Testis (tissue), 3 donors: ENCODE measurements around the gene SCIN. TPM values are rescaled to one million over a fixed set of nuclear protein-coding genes. Genes with fewer than 3 reads are reported as not detected.

Experiments used
- DNase-seq: peaks from one replicate; pipeline ENCODE4 v3.0.0-alpha.2; 2019
- H3K27ac ChIP-seq, 2 donors: fragments of 200-600 bp; sonication (generic); one replicate each; pipeline ENCODE4 v1.5.1; 2019
- H3K27me3 ChIP-seq: fragments of 200-600 bp; sonication (generic); one replicate; pipeline ENCODE4 v1.5.1; 2019
- H3K36me3 ChIP-seq: fragments of 200-600 bp; sonication (generic); one replicate; pipeline ENCODE4 v1.5.1; 2017; ENCODE audit warnings: low read depth; ENCODE audit errors: missing control alignments
- H3K4me1 ChIP-seq: fragments of 200-600 bp; sonication (generic); one replicate; pipeline ENCODE4 v1.5.1; 2019
- H3K4me3 ChIP-seq, 2 donors: fragments of 200-600 bp; sonication (generic); one replicate each; pipeline ENCODE4 v1.5.1; 2017 to 2019
- H3K9me3 ChIP-seq: fragments of 200-600 bp; sonication (generic); one replicate; pipeline ENCODE4 v1.5.1; 2017
- CTCF ChIP-seq, 3 experiments: fragments of 450-650 bp in 2 of 3; fragments of 200-600 bp in 1 of 3; sonication (generic) in 1 of 3; IDR thresholded peaks; one replicate each; pipeline ENCODE4 v1.5.1; 2016 to 2019; ENCODE audit warnings: antibody characterized with exemption in 3 of 3, mild to moderate bottlenecking in 2 of 3, moderate library complexity in 1 of 3
- POLR2A ChIP-seq: fragments of 450-650 bp; IDR thresholded peaks from one replicate; pipeline ENCODE4 v1.6.1; 2017; ENCODE audit warnings: antibody characterized with exemption, mild to moderate bottlenecking, moderate library complexity
- WGBS, 2 donors: methylation state at CpG; one replicate each; pipeline ENCODE4 v1.1.5; 2018; 5-methylcytosine and 5-hydroxymethylcytosine counted together
- intact Hi-C: fragments of 100-400 bp; cut with DNase I; formaldehyde crosslinking; loops from one replicate; pipeline ENCODE4 v1.15.1; 2023; ENCODE audit warnings: low total_unique reads
- polyA plus RNA-seq: library from polyadenylated mRNA; stranded (reverse); fragments of 350-450 nt; fragmentation: Illumina TruSeq; extraction: RNeasy Lipid Tissue Mini Kit (QIAGEN cat#74804); gene quantifications from one replicate; pipeline ENCODE4 v1.2.3, GENCODE V29; 2014; ENCODE audit warnings: low read depth, low replicate concordance; ENCODE audit not compliant: insufficient read depth
- total RNA-seq, 2 donors: library from RNA; depleted of rRNA; stranded (reverse); fragments of >200 nt; gene quantifications; one replicate each; pipeline ENCODE4 v1.2.3, GENCODE V29; 2016

Gene SCIN
- total and polyA plus RNA-seq, 3 donors from 2014 or later, result 4.7 to 21.9 (median 11.4) TPM

GRCh38 chr7:12601302-12601869 lies 30.9 kb downstream of the SCIN start:
- no peak for DNase-seq
- 80 to 87% methylated on average over 1 of the region's 1 CpG for WGBS, 2 donors
- Histone ChIP-seq H3K4me1 (no peaks in the 10 kb centered on the region), H3K36me3 (no peaks in the 10 kb centered on the region), H3K9me3 (no peaks in the 10 kb centered on the region), H3K4me3 (no peak overlapping the region), H3K27me3 (no peaks in the 10 kb centered on the region), H3K27ac (no peak overlapping the region)
- intact Hi-C loops, result no loop called here
- TF ChIP-seq CTCF (IDR thresholded peaks at IDR 0.05) (no peak), POLR2A (no peak)

- TF ChIP-seq CTCF (IDR thresholded peaks at IDR 0.05) (no peak), POLR2A (no peak)
- DNase-seq, result no peak
- no peaks in the 10 kb centered on the region for H3K4me1 ChIP-seq
- intact Hi-C loops, result no loop called here
- no peaks in the 10 kb centered on the region for H3K9me3 ChIP-seq
- H3K27ac ChIP-seq, result no peak overlapping the region
- H3K4me3 ChIP-seq, result no peak overlapping the region
- no peaks in the 10 kb centered on the region for H3K27me3 ChIP-seq
- H3K36me3 ChIP-seq, result no peaks in the 10 kb centered on the region
- 84 to 86% methylated on average over 1 of the region's 1 CpG for WGBS, 2 donors
Observed at GRCh38 chr7:12607134-12607533, 36.6 kb downstream of the SCIN start.

- H3K4me3 ChIP-seq, result no peak overlapping the region
- TF ChIP-seq CTCF (IDR thresholded peaks at IDR 0.05) (no peak), POLR2A (no peak)
- no peaks in the 10 kb centered on the region for H3K27me3 ChIP-seq
- no peaks in the 10 kb centered on the region for H3K9me3 ChIP-seq
- H3K4me1 ChIP-seq, result no peaks in the 10 kb centered on the region
- no peak overlapping the region for H3K27ac ChIP-seq
- WGBS, 2 donors, result 51 to 55% methylated on average over 1 of the region's 1 CpG
- H3K36me3 ChIP-seq, result no peaks in the 10 kb centered on the region
- intact Hi-C loops, result no loop called here
- no peak for DNase-seq
Observed at GRCh38 chr7:12609561-12609960, 39.0 kb downstream of the SCIN start.

GRCh38 chr7:12610899-12611298 lies 40.4 kb downstream of the SCIN start:
- TF ChIP-seq POLR2A, result no peak
- TF ChIP-seq CTCF (IDR thresholded peaks at IDR 0.05), result no peak
- intact Hi-C loops, result no loop called here
- H3K36me3 ChIP-seq, result no peaks in the 10 kb centered on the region

GRCh38 chr7:12612622-12613021 lies 42.1 kb downstream of the SCIN start:
- no peak for TF ChIP-seq POLR2A
- no peak for TF ChIP-seq CTCF (IDR thresholded peaks at IDR 0.05)

More at GRCh38 chr7:12610899-12611298, 40.4 kb downstream of the SCIN start:
- H3K27me3 ChIP-seq, result no peaks in the 10 kb centered on the region
- H3K9me3 ChIP-seq, result no peaks in the 10 kb centered on the region
- H3K4me3 ChIP-seq, result no peak overlapping the region
- no peaks in the 10 kb centered on the region for H3K4me1 ChIP-seq
- no peak for DNase-seq
- no peak overlapping the region for H3K27ac ChIP-seq
- 85 to 87% methylated on average over 2 of the region's 2 CpGs for WGBS, 2 donors

More at GRCh38 chr7:12612622-12613021, 42.1 kb downstream of the SCIN start:
- H3K9me3 ChIP-seq, result no peaks in the 10 kb centered on the region
- no peak overlapping the region for H3K4me3 ChIP-seq
- WGBS, 2 donors, result 60 to 75% methylated on average over 2 of the region's 2 CpGs
- no peak overlapping the region for H3K27ac ChIP-seq
- intact Hi-C loops, result no loop called here
- no peaks in the 10 kb centered on the region for H3K4me1 ChIP-seq
- DNase-seq, result no peak
- no peaks in the 10 kb centered on the region for H3K36me3 ChIP-seq
- no peaks in the 10 kb centered on the region for H3K27me3 ChIP-seq
